CD4-positive, alpha-beta T cell treated with Interleukin-2 at 100 ng/mL for 4 hours (primary cell): ENCODE results near the gene ABCA8.

ENCODE experiments used
- DNase-seq: peaks from one replicate; pipeline ENCODE4 v3.0.0-alpha.2; 2020; ENCODE audit warnings: low spot score

The ABCA8 gene

GRCh38 chr17:68942389-68942788, 12.8 kb downstream of the ABCA8 start:
- no peak for DNase-seq

GRCh38 chr17:68941761-68942160, 13.4 kb downstream of the ABCA8 start:
- no peak for DNase-seq

DNA sequence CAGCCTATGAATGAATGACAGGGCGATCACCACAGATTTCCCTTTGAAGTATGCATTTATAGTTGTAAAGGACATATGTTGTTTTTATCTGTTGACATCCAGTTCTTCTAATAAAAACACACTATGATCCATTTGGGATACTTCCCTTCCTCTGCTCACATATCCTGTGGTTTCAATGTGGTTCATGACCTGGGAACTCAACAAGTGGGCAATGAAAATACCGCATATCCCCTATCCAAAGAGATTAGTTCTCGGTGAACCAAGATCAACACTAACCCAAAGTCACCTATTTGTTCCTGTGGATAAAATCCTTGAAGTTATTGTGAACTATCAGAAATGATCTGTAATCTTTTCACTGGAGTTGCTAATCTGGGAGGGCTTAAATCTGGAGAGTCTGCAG, 16.0 kb downstream of the ABCA8 start:
- DNase-seq, result no peak

DNA sequence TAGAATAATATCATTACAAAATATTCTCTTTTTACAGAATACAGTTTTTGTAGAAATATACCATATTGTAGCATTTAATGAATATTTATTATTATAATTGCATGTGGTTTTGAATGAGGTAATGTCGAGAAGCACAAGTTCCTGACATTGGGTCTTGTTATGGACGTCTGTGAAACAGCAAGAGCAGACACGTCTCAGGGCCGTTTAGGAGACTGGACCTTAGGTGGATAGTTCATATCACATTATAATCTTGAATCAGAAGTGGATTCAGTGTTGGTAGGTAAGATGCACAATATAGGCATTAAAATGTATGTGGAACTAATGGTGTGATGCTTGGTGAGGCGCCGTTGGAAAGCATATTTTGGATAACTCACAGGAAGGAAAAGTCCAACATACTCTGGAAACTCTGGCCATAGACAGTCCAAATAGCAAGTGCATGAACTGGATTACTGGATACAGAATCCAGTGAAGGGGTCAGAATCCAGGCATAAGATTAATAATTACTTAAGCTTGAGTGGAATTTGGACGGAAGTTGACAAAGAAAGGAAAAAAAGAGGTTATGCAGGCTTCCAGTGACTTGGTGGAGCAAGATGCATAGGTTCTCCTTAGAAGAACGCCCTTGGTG, 17.2 kb downstream of the ABCA8 start:
- DNase-seq, result no peak

DNA sequence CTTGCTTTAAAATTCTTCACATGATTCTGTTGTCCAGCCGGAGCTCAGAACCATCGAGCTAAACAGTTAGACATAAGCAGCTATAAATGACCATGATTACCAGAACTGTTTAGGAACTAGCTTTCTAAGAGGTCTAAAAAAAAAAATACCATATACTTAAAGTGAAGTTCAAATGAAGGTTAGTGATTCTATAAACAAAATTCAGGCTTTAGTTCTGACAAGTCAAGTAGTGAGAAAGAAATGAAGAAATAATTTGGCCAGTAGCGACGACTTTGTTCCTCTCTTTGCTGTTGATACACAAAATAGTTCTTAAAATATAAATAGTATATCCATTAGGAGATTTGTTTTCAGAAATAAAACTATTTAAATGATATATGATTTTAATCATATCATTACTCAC, 27.7 kb downstream of the ABCA8 start:
- DNase-seq, result no peak

GRCh38 chr17:68924793-68925720, 30.1 kb downstream of the ABCA8 start:
- DNase-seq, result no peak

DNA sequence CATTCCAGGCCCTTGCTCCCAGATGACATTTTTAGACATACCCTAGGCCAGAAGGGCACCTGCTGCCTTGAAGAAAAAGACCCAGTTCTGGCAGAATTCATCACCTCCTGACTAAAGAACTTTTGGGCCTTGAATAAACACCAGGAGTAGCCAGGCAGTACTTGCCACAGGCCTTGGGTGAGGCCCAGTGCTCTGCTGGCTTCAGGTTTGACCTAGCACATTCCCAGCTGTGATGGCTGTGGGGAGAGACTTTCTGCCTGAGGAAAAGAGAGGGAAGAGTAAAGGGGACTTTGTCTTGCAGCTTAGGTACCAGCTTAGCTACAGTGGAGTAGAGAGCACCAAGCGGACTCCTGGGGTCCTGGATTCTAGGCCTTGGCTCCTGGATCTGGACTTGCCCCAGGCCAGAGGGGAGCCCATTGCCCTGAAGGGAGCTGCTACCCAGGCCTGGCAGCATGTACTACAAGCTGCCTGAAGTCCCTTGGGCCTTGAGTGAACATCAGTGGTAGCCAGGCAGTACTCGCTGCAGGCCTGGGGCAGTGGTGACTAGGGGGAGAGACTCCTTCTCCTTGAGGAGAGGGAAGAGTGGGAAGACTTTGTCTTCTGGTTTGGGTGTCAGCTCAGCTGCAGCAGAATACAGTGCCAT, 44.3 kb downstream of the ABCA8 start:
- DNase-seq, result no peak

DNA sequence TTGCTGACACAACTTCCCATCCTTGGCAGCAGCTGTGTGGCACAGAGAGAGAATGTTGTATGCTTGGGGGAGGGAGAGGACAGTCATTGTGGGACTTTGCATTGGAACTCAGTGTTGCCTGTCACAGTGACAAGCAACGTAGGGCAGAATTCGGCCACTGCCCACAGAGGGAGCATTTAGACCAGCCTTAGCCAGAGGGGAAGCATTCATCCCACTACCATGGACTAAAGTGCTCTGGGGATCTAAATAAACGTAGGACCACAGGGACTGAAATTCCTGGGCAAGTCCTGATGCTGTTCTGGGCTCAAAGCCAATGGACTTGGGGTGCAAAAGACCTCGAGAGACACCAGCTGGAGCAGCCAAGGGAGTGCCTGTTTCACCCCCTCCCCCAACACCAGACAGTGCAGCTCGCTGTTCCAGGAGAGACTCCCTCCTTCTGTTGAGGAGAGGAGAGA, 44.9 kb downstream of the ABCA8 start:
- DNase-seq, result no peak

DNA sequence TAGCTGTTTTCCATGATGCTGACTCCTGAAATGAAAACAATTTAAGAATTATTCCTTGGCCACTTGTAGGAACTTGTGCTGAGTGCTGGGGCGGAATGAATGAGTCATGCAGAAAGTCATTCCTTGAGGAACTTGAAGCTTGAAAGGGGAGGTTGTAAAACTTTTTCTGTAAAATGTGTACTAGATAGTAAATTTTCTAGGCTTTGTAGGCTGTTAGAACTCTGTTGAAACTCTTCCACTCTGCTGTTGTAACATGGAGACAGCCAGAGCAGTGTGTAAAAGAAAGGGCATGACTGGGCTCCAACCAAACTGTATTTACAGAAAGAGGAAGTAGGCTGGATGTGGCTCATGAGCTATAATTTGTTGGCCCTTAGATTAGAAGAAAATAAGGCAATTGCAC, 46.1 kb downstream of the ABCA8 start:
- DNase-seq, result no peak

GRCh38 chr17:68908045-68908444, 47.1 kb downstream of the ABCA8 start:
- no peak for DNase-seq

- no peak for DNase-seq
Observed at GRCh38 chr17:68906638-68907037, 48.6 kb downstream of the ABCA8 start.

DNA sequence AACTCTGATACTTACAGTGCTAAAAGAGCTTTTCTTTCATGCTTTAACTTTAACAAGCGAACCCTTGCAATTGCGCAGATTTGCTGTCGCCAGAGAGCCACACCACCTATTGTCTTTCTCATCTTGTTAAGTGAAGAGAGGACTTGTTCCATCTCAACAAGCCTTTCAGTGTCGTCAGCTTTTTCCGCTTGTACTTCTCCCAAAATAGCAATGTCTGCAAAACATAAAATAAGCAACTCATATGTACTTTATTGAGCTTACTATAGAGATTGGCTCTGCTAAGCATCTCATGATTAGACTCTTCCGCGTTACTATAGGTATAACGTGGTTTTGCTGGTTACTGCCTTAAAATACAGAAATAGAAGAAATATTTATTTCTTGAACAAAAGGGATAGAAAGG, 51.9 kb downstream of the ABCA8 start:
- no peak for DNase-seq

GRCh38 chr17:68897557-68897956, 57.6 kb downstream of the ABCA8 start:
- DNase-seq, result no peak

DNA sequence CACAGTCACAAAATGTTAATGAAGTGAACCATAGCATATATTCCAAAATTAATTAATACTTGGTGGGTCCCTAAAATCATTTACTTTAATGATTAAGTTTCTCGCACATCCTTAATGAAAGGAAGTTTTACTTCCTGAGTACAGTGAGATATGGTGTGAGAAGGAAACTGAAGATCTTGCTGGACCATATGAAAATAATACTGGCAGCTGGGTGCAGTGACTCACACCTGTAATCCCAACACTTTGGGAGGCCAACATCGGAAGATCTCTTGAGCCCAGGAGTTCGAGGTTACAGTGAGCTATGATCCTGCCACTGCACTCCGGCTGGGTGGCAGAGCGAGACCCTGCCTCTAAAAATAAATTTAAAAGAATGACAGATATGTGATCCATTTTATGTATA, 62.5 kb downstream of the ABCA8 start:
- DNase-seq, result no peak

DNA sequence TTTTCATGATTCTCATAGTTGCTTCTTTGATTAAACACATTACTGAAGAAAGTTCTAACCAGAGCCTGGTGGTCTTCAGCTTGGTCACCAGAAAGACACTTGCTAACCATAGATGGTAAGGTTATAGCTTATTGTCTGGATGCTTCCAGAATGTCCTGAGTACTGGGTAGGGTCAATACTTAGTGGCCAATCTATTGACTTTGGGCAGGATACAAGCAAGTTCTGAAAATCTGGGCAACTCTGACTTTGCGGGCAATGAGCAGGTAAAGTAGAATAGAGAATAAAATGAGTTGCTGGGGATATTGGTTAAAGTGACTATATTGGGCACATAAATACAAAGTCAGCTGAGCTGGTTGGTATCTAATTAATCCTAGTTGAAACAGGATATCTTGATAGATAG, 63.0 kb downstream of the ABCA8 start:
- no peak for DNase-seq

DNA sequence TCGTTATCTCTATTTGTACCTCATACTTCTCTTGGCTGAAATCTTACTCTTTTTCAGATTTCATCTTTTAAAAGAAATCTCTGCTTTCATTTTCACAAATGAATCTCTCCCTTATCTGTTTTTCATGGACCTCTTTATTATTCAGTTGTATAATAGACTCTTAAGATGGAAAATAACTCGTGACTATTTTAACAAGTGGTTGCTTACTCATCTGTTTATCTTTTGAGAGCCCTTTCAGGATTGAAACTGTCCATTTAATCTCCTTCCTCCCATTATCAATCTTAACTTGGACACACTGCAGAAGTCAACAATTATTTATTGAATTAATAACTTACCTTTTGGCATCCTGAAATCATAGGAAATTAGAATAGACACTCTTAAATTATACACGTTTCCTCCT, 68.8 kb downstream of the ABCA8 start:
- DNase-seq, result no peak

DNA sequence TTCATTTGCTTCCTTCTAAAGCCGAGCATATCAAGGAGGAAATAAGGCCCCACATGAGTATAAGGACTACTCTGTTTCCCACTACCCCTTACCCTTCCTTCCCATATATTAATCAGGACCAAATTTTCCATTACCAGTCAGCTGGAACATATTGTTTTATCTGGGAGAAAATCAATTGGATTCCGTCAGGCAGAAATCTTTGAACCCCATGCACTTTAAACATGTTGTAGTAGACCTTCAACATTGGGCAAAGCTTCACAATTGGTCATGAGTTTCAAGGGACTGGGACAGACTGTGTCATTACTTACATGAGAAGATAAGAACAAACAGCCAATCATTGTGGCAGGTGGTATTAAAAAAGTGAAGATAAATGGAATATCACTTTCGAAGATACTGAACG, 70.3 kb downstream of the ABCA8 start:
- DNase-seq, result no peak

GRCh38 chr17:68878226-68878885, 76.8 kb downstream of the ABCA8 start:
- DNase-seq, result no peak

GRCh38 chr17:68871447-68871846, 83.7 kb downstream of the ABCA8 start:
- DNase-seq, result no peak

- DNase-seq, result no peak
Observed at GRCh38 chr17:68870976-68871375, 84.2 kb downstream of the ABCA8 start.

- no peak for DNase-seq
Observed at GRCh38 chr17:68870161-68870826, 84.9 kb downstream of the ABCA8 start.

DNA sequence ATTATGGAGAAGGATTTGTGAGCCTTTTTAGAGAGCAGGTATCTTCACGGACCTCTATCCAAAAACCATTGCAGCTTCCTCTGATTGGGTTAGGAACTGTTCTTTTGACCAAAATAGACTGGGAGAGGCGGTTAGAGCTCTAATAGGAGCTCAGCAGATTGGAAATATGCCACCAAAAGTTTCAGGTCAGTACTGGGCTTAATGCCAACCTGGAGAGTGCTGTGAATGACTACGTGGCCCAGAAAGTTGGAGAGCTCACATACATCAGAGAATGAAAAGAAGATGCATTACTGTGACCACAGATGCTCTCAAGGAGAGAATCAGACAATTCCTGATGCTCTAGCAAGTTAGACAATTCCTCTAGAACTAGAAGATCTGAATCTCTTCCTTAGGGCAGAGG, 86.5 kb downstream of the ABCA8 start:
- no peak for DNase-seq
